HuH-7.5 (cell line): ENCODE results near the gene DNASE1L3.
"Not testable (repeated sequence)": the region's sequence is repeated elsewhere in the genome, so short reads cannot be mapped to it uniquely, and the experiment has no call there.

Experiments
- DNase-seq: peaks from one replicate; pipeline ENCODE4 v3.0.0; 2011; ENCODE audit warnings: low spot score

Gene DNASE1L3

DNA sequence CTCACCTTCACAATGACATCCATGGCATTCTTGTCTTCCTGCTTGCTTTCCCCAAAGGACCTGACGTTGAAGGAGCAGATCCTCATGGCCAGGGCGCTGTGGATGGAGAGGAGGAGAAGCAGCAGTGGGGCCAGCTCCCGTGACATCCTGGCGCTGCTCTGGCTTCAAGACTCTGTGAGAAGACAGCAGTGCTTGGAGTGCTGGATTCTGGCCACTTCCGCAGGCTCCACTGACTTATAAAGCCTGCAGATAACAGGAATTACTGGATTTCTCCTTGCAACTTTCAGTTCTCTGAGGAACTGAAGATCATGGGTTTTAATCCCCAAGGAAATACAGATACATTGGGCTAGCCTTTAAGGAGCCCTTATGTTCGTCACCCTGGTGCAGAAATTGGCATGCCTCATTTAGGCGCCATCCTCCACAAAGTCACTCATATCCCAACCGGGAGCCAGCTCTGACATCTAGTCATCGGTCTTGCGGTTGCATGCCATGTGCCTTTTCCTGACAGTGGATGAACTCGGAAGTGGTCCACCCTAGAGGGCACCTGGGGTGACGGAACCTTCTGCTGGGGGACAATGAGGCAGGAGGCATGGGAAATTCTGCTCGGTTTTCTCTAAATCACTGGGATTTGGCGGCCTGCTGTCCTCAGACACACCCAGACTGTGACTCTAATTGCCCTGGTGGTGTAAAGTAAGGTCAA is at the start of gene DNASE1L3:
TSS of gene DNASE1L3 (minus strand) at position 212 of the 700 bp plus-strand sequence. CDS start at position 146, 66 bp downstream.
- DNase-seq = no peak

DNA sequence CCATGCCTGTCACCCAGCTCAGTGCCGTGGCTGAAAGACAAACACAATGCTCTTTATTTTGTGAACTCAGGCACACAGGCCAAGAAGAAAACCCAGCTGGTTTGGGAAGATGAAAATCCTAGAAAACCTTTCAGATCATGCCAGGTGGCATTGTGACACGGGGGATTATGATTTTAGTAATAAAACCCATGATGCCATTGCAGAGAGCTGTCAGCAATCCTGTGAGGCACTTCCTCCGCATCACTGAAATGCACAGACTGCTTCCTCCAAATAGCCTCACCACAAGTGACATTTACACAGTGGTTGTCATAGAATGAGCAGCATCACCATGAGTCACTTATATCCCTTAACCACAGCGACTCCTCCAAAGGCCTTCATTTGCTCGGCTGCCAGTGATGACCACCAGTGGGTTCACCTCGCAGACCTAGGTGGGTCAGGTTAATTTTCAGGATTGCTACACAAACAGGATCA is 49.5 kb upstream of the DNASE1L3 start:
- no peak for DNase-seq

- no peak for DNase-seq
Observed at GRCh38 chr3:58258392-58259055, 47.8 kb upstream of the DNASE1L3 start.

GRCh38 chr3:58256511-58256910 is 45.7 kb upstream of the DNASE1L3 start:
- DNase-seq = no peak

DNA sequence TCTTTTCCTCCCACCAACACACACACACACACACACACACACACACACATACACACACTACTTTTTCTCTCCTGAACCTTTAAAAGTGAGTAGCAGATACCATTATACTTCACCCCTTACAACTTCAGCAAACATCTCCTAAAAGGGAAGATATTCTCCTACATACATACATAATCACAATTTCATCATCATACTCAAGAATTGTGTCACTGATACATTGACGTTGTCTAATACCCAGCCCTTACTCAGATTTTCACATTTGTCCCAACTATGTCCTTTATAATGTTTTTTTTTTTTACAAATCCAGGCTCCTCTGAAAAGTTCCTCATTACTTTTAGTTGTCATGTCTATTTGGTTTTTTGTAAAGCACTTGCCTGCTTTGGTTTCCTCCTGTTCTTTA is 45.3 kb upstream of the DNASE1L3 start:
- no peak for DNase-seq

DNA sequence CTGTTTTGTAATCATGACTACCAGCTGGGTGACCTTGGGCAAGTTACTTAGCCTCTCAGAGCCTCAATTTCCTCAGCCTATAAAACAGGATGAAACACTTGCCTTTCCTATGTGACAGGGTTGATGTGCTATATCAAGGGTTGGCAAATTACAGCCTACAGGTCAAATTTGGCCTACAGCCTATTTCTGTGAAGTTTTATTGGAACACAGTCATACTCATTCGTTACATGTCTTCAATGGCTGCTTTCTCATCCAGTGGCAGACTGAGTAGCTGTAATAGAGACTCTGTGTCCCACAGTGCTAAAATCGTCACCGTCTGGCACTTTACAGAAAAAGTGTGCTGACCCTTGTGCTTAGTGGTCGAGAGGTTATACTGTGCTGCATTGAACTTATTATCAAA is 43.4 kb upstream of the DNASE1L3 start:
- DNase-seq = no peak

- DNase-seq = no peak
Observed at GRCh38 chr3:58251631-58252035, 40.9 kb upstream of the DNASE1L3 start.

- DNase-seq = no peak
Observed at GRCh38 chr3:58250093-58250707, 39.4 kb upstream of the DNASE1L3 start.

GRCh38 chr3:58249358-58250092 is 38.8 kb upstream of the DNASE1L3 start:
- DNase-seq = no peak

DNA sequence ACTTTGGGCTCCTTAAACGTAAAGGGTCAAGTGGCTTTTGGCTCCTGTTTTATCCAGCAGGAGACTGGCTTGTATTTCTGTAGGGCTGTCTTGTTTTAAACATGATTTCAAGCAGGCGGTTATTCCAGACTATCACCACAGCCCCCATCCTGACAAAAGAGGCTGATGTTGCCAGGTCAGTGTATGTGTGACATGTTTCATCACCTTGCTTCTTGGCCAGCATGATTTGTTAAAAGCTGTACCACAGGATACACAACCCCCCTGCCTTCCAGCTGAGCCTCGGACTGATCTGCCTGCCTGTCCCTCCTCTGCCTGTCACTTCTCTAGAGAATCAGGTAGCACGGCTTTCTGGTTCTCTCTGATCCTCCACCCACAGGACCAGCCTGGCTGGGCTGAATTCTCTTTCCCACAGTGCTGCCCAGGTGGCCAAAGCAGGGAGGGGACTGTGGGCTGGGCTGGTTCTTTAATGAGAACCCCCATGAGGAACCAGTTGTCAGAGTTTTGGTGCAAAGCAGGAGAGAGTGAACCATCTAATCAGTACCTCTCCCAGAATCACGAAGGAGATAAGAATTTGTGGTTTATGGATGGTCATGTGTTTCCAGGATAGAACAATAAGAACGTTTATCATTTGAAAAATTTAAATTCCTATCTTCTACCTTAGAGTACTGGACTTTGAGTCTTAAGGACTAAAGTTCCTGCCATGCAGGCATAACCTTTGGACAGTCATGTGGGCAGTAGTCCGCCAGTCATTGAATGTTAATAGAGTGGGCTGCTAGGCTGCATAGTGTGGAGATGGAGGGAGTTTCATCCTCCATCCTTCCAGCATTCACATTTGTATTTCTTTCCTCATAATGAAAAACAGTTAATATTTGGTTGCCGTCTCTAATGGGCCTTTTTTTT is 35.6 kb upstream of the DNASE1L3 start:
- no peak for DNase-seq

GRCh38 chr3:58243976-58244585 is 33.3 kb upstream of the DNASE1L3 start:
- DNase-seq = no peak

DNA sequence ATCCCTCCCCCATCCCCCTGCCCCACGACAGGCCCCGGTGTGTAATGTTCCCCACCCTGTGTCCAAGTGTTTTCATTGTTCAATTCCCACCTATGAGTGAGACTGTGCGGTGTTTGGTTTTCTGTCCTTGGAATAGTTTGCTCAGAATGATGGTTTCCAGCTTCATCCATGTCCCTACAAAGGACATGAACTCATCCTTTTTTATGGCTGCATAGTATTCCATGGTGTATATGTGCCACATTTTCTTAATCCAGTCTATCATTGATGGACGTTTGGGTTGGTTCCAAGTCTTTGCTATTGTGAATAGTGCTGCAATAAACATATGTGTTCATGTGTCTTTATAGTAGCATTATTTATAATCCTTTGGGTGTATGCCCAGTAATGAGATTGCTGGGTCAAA is 32.1 kb upstream of the DNASE1L3 start:
- not testable (repeated sequence) for DNase-seq

DNA sequence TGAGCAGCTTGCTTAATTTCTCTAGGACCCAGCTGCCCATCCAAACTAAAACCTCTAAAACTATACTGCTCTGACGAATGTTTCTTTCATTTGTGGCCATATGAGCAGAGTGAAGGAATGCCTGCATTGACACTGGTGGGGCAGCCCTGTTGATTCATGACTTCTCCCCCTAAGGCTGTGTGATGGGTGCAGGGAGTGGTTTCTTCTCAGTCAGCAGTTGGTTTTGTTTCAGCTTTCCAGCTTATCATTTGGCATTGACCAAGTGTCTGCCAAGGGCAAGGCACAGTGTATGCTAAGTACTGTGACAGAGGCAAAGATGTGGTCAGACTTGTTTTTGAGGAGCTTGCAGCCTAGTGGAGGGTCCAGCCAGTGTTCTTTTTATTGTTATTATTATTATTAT is 31.6 kb upstream of the DNASE1L3 start:
- no peak for DNase-seq

DNA sequence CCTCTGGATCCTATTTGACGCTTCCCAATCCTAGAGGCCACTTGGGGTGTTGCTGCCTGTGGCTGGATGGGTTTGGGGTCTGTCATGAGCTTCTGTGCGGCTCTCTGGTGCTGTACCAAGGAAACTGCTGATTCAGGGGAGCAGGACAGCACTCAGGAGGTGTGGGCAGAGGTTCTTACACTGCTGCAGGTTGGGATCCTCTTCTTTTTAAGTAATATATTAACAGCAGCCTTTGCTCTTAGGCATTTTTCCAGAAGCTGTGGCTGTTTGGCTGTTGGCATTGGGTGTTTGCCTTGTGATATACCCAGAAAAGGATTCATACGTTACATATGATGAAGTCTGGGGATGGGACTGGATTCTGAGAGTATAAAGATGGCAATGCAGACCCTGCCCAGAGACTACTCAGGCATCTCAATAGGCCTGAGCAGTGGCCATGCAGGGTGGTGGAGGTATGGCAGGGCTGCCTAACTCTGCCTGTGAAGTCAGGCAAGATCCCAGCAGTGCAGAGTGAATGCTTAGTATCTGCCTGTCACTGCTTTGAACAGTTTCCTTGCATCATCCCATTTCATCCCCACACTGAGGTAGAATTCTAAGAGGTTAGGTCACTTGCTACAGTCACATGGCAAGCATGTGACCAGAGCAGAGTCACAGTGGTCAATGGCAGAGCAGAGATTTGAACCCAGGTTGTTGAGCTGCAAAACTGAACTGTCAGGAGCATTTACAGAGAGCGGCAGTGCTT is 30.7 kb upstream of the DNASE1L3 start:
- DNase-seq = no peak

- no peak for DNase-seq
Observed at GRCh38 chr3:58238830-58239229, 28.1 kb upstream of the DNASE1L3 start.

DNA sequence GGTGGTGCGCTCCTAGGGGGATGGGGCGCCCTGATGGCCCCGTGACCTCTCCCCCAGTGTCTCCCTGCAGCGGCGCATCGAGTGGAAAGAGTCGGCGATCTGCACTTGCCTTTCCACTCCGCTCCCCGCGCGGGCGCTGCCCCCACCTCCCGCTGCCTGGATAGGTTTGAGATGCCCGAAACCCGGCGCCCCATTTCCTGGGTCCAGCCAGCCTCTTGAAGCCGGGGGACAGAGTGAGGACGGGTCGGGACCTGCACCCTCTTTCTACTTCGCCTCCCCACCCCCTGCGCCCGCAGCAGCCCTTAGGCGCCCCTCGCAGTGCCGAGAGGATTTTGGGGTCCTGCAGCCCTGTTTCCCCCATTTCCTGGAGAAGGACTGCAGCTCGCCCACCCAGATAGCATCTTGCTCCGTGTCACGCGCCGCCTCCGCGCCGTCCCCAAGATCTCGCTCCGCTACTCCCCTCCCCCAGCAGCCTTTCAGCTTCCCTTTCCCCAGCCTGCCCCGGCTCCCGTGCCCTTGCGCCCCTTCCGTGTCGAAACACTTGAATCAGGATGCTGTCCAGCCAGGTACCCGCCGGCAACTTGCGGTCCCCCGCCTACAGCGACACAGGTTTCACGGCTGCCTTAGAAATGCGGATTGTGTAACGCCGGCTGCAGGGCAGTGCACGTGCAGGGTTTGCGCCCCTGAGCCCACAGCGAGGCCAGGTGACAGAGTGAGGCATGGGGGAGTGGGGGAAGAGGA is 27.3 kb upstream of the DNASE1L3 start:
- peak; percentile 33 for DNase-seq

DNA sequence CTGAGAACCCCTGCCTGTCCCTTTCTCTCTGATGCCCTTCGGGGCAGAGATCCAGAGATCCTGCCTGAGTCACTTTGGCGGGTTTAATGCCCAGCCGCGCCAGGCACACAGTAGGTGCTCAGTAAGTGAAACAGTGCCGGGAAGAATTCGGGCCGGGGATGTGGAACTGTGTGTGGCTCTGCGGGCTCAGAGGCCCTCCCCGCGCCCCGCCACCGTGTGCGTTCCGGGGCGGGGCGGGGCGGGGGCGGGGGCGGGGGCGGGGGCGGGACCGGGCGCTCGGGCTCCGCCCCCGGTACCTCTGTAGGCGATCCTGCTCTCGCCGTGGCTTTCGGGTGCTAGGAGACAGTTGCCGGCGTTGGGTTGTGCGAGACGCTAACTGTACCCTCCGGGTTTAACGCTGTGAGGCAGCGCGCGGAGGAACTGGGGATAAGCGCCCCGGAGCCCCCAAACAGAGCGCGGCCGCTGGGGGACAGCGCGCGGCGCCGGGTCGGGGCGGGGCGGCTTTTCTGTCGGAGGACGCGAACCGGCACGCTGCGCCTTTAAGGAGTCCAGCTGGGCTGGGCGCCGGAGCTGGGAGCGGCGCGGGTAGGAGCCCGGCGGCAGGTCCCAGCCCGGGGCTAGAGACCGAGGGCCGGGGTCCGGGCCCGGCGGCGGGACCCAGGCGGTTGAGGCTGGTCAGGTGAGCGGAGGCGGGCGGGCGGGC is 26.6 kb upstream of the DNASE1L3 start, which contains the start of gene ABHD6:
TSS of gene ABHD6 (plus strand) at position 555 of the 703 bp plus-strand sequence. CDS start 18,795 bp downstream, outside the sequence.
- peak; percentile 38 for DNase-seq

DNA sequence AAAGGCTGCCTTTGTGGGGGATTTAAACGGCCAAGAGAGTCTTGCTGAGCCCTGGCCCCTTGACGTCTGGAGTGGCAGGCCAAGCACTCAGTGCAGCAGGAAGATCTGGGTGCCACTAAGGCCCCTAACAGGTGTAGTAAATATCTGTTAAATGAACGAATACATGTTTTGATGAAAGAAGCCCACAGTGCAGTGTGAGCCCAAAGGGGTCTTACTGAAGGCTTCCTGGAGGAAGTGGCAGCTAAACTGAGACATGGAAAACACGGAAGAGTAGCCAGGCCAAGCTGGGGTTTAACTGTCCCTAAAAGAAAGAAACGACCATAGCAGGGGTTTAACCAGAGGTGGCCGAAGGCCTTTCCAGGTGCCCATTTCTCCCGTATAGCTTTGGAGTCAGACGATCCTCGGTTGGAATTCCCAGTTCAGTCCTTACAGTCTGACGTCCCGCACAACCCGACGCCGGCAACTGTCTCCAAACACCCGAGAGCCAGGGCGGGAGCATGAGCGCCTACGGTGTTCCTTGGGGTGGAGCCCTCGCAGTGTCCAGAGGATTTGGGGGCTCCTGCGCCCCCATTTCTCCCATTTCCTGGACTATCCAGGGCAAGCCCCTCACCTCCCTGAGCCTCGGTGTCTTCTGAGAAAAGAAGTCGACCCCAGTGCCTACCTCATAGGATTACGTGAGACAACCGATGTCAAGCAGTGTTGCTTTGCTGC is 25.9 kb upstream of the DNASE1L3 start:
- DNase-seq = no peak
